Transverse colon (tissue), 4 donors: Measurements from ENCODE around the gene DIRAS3. TPM values are rescaled to one million over a fixed set of nuclear protein-coding genes. Genes with fewer than 3 reads are reported as not detected.
"Not testable (repeated sequence)": the region's sequence is repeated elsewhere in the genome, so short reads cannot be mapped to it uniquely, and the experiment has no call there.

ENCODE experiments used
- DNase-seq: peaks from one replicate; pipeline ENCODE4 v3.0.0-alpha.2; 2019
- H3K27ac ChIP-seq, 4 donors: fragments of 200-600 bp; sonication (generic); 2 replicates each; pipeline ENCODE4 v1.5.1; 2016 to 2018; ENCODE audit warnings: inconsistent platforms in 4 of 4
- H3K27me3 ChIP-seq: fragments of 200-600 bp; sonication (generic); 2 replicates; pipeline ENCODE4 v1.5.1; 2017; ENCODE audit warnings: inconsistent platforms
- H3K36me3 ChIP-seq, 4 donors: fragments of 200-600 bp; sonication (generic); 2 replicates each; pipeline ENCODE4 v1.5.1; 2017 to 2019; ENCODE audit warnings: inconsistent platforms in 4 of 4
- H3K4me1 ChIP-seq, 4 donors: fragments of 200-600 bp; sonication (generic); 2 replicates each; pipeline ENCODE4 v1.5.1; 2017 to 2020; ENCODE audit warnings: inconsistent platforms in 4 of 4
- H3K4me3 ChIP-seq, 4 donors: fragments of 200-600 bp; sonication (generic); 1 replicate in 1 of 4; 2 replicates in 3 of 4; pipeline versions ENCODE4 v1.5.1 to v1.6.1; 2017 to 2019; ENCODE audit warnings: inconsistent platforms in 4 of 4
- H3K9me3 ChIP-seq, 2 donors: fragments of 200-600 bp; sonication (generic); 2 replicates each; pipeline ENCODE4 v1.5.1; 2017 to 2019; ENCODE audit warnings: inconsistent platforms in 2 of 2
- EP300 ChIP-seq: sonication (generic); formaldehyde crosslinking; IDR thresholded peaks from one replicate; pipeline ENCODE4 v1.6.1; 2017; ENCODE audit warnings: antibody characterized with exemption, low read depth
- POLR2A ChIP-seq: fragments of 450-650 bp; IDR thresholded peaks from one replicate; pipeline ENCODE4 v1.6.1; 2016; ENCODE audit warnings: antibody characterized with exemption, mild to moderate bottlenecking, moderate library complexity
- POLR2AphosphoS5 ChIP-seq, 3 donors: sonication (generic); formaldehyde crosslinking; IDR thresholded peaks; one replicate each; pipeline ENCODE4 v1.6.1; 2016; ENCODE audit warnings: antibody characterized with exemption in 3 of 3
- WGBS, 2 donors: methylation state at CpG; one replicate each; pipeline ENCODE4 v1.1.5; 2018; ENCODE audit warnings: low coverage in 1 of 2; 5-methylcytosine and 5-hydroxymethylcytosine counted together
- in situ Hi-C, 4 donors: fragments of 200-750 bp; cut with MboI; loops; one replicate each; pipeline versions ENCODE4 v1.15.0 to v1.15.1; 2017; ENCODE audit warnings: low sequenced_read_pairs in 3 of 4, low pct_ligation_motif_present in 1 of 4, low pct_unique_long_range_greater_than_20kb in 1 of 4
- intact Hi-C: fragments of 100-400 bp; cut with DNase I; formaldehyde crosslinking; loops from one replicate; pipeline ENCODE4 v1.15.1; 2023; ENCODE audit warnings: low total_unique reads
- total RNA-seq, 4 donors: library from RNA; depleted of rRNA; stranded (reverse); fragments of >200 nt; gene quantifications; one replicate each; pipeline ENCODE4 v1.1.0, GENCODE V29; 2016
- TF ChIP-seq, protein P1 (sequence below), 5 experiments: fragments of 200-600 bp in 3 of 5; fragments of 450-650 bp in 2 of 5; sonication (generic) in 3 of 5; IDR thresholded peaks; 1 replicate in 2 of 5; 2 replicates in 3 of 5; pipeline ENCODE4 v1.5.1; 2016 to 2017; ENCODE audit warnings: antibody characterized with exemption in 5 of 5, inconsistent platforms in 3 of 5, mild to moderate bottlenecking in 2 of 5, moderate library complexity in 1 of 5

Gene DIRAS3
- total RNA-seq, 4 donors from 2014 or later, result 0.27 to 1.5 (median 1.4) TPM; not detected in 1

DNA sequence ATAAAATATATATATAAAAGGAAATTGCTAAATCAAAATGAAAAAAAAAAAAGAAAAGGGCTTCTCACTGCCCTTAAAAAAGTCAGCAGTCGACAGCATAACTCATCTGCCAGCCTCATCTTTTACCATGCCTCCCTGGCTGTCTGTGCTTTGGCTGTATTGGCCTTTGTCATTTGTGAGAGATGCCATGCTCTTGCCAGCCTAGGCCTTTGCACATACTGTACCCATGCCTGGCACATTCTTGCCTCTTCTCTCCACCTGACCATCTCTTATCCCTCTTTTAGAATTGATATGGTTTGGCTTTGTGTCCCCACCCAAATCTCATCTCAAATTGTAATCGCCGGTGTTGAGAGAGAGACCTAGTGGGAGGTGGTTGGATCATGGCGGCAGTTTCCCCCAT lies 37.1 kb downstream of the DIRAS3 start:
- no peak for DNase-seq
- H3K9me3 ChIP-seq, result no peaks in the 10 kb centered on the region
- H3K36me3 ChIP-seq, result no peaks in the 10 kb centered on the region
- H3K27me3 ChIP-seq, result no peaks in the 10 kb centered on the region
- H3K27ac ChIP-seq, result no peak overlapping the region
- WGBS, 2 donors, result 93 to 96% methylated on average over 4 of the region's 4 CpGs
- intact Hi-C loops (no loop called here), in situ Hi-C loops (no loop called here)
- H3K4me3 ChIP-seq, result no peak overlapping the region
- no peaks in the 10 kb centered on the region for H3K4me1 ChIP-seq
- no peak for TF ChIP-seq POLR2AphosphoS5 (IDR thresholded peaks at IDR 0.05)
- no peak for TF ChIP-seq EP300
- TF ChIP-seq, protein P1, sequence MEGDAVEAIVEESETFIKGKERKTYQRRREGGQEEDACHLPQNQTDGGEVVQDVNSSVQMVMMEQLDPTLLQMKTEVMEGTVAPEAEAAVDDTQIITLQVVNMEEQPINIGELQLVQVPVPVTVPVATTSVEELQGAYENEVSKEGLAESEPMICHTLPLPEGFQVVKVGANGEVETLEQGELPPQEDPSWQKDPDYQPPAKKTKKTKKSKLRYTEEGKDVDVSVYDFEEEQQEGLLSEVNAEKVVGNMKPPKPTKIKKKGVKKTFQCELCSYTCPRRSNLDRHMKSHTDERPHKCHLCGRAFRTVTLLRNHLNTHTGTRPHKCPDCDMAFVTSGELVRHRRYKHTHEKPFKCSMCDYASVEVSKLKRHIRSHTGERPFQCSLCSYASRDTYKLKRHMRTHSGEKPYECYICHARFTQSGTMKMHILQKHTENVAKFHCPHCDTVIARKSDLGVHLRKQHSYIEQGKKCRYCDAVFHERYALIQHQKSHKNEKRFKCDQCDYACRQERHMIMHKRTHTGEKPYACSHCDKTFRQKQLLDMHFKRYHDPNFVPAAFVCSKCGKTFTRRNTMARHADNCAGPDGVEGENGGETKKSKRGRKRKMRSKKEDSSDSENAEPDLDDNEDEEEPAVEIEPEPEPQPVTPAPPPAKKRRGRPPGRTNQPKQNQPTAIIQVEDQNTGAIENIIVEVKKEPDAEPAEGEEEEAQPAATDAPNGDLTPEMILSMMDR (IDR thresholded peaks at IDR 0.05), result no peak
- TF ChIP-seq POLR2A, result no peak

DNA sequence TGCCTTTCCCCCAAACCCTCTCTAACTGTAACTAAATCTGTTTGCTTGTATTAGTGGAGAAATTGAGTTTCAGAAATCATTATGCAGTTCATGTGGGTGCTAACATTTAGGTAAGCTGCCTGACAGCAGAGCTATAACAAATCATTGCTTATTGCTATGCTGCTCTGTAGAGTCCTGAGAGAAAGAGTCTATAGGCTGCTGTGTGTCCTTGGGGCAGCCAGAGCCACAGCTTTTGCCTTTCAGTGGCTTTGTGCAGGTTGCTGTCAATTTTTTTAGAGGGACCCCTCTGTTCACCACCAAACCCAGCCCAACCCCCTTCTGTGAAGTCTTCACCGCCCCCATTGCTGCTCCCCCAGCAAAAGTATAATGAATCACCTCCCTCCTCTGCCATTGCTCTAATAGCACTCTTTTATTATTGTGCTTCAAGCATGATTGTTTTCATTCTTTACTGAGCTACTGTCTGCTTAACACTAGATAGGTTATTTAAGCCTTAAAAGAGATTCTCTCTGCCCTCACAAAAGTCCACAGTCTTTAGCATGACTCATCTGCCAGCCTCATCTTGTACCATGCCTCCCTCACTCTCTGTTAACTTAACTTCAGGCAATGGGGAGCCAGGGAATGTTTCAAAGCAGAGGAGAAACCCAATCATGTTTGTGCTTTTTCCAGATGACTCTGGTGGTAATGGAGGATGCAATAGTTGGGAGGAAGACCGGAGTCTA lies 38.6 kb downstream of the DIRAS3 start:
- in situ Hi-C loops, result no loop called here
- DNase-seq, result no peak
- Histone ChIP-seq H3K9me3 (no peaks in the 10 kb centered on the region), H3K27ac (no peak overlapping the region), H3K27me3 (no peaks in the 10 kb centered on the region), H3K36me3 (no peaks in the 10 kb centered on the region), H3K4me3 (no peak overlapping the region), H3K4me1 (no peaks in the 10 kb centered on the region)
- TF ChIP-seq, protein P1 (IDR thresholded peaks at IDR 0.05), result no peak
- TF ChIP-seq POLR2AphosphoS5 (IDR thresholded peaks at IDR 0.05), result no peak
- TF ChIP-seq EP300, result no peak
- 72 to 100% methylated on average over 1 to 2 of the region's 2 CpGs for WGBS, 2 donors
- intact Hi-C loops, result no loop called here

DNA sequence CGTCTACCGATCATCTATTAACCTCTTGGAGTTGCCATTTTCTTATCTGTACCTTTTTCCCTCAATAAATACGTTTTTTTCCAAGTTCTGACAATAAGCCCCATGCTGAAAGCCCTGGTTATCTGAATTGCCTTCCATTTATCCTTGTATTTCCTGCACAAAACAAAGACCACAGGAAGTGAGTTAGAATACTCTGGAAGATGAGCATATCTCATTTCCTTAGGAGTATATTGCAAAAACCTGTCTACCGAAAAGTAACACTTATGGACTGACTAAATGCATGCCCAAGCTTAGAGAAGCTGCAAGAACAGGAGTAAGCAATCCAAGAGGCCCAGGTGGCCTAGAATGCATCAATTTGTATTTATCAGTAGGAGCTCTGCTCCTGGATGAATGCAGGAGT lies 39.9 kb downstream of the DIRAS3 start:
- intact Hi-C loops, result no loop called here
- DNase-seq, result no peak
- no peaks in the 10 kb centered on the region for H3K36me3 ChIP-seq
- in situ Hi-C loops, result no loop called here
- H3K4me1 ChIP-seq, result no peaks in the 10 kb centered on the region
- WGBS, 2 donors, result 28 to 44% methylated on average over 3 to 4 of the region's 4 CpGs
- H3K9me3 ChIP-seq, result no peaks in the 10 kb centered on the region
- no peak overlapping the region for H3K4me3 ChIP-seq
- no peak for TF ChIP-seq POLR2A
- TF ChIP-seq, protein P1 (IDR thresholded peaks at IDR 0.05), result no peak
- no peak for TF ChIP-seq EP300
- TF ChIP-seq POLR2AphosphoS5 (IDR thresholded peaks at IDR 0.05), result no peak
- H3K27me3 ChIP-seq, result no peaks in the 10 kb centered on the region
- no peak overlapping the region for H3K27ac ChIP-seq

DNA sequence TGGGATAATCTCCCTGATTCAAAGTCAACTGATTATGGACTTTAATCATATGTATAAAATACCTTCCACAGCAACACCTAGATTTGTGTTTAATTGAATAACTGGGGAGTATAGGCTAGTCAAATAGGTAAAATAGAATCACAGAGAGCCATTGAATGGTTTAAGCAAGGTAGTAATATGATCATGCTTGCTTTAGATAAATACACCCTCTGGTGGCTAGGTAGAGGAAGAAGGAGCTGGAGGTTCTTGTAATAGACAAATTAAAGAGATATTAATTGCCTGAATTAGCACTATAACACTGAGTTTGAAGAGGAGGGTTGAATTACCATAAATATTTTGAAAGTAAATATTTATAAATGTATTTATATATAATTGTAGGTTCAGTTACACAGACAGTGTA lies 40.3 kb downstream of the DIRAS3 start:
- DNase-seq, result no peak

DNA sequence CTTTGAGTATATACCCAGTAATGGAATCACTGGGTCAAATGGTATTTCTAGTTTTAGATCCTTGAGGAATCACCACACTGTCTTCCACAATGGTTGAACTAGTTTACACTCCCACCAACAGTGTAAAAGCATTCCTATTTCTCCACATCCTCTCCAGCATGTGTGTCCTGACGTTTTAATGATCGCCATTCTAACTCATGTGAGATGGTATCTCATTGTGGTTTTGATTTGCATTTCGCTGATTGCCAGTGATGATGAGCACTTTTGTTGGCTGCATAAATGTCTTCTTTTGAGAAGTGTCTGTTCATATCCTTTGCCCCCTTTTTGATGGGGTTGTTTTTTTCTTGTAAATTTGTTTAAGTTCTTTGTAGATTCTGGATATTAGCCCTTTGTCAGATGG lies 46.8 kb downstream of the DIRAS3 start:
- H3K9me3 ChIP-seq, H3K27ac ChIP-seq, H3K36me3 ChIP-seq, H3K4me1 ChIP-seq, H3K4me3 ChIP-seq, intact Hi-C loops, in situ Hi-C loops, H3K27me3 ChIP-seq, DNase-seq: not testable (repeated sequence)
- WGBS, 2 donors, result 81 to 95% methylated on average over 3 of the region's 3 CpGs

More for the DNA sequence above, 40.3 kb downstream of the DIRAS3 start:
- Histone ChIP-seq H3K36me3 (no peaks in the 10 kb centered on the region), H3K27me3 (no peaks in the 10 kb centered on the region), H3K4me1 (no peaks in the 10 kb centered on the region), H3K27ac (no peak overlapping the region), H3K9me3 (no peaks in the 10 kb centered on the region), H3K4me3 (no peak overlapping the region)
- intact Hi-C loops, result no loop called here
- TF ChIP-seq, protein P1 (IDR thresholded peaks at IDR 0.05), result peak in 2 of 5 experiments; percentile 7 to 8
- TF ChIP-seq POLR2A, result no peak
- TF ChIP-seq POLR2AphosphoS5 (IDR thresholded peaks at IDR 0.05), result no peak
- no peak for TF ChIP-seq EP300
- in situ Hi-C loops, result no loop called here
